Measurements from ENCODE around the gene RAPGEF1. TPM values are rescaled to one million over a fixed set of nuclear protein-coding genes. Genes with fewer than 3 reads are reported as not detected.

Gene RAPGEF1
- total and polyA plus RNA-seq, 2 experiments from 2014 or later = 9.9 to 82.8 TPM

DNA sequence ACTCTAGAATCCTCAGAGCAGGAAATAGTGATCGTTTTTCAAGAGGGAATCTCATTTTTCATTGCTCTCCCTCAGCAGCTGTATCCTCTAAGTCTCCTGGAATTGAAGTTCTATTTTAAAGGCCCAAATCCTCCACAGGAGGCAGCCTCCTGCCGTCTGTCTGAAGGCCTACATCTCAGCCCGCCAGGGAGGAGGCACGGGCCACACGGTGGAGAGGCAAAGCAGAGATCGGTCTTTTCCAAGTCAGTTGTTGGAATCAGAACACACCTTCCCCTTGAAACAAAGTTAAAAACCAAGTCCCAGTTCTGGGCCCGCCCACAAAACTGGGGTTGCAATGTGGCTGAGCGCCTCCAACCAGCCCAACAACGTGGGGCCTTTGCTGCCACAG, 68.7 kb downstream of the RAPGEF1 start:
- peaks cover 97% of the 10 kb centered on the region for H3K79me2 ChIP-seq (replicated peaks; ENCODE audit: insufficient read depth)

More for the DNA sequence above, 68.7 kb downstream of the RAPGEF1 start:
- Histone ChIP-seq H3K4me1 (ENCODE audit: insufficient read depth) (peaks cover 57% of the 10 kb centered on the region), H3K4me3 (no peak overlapping the region), H3K27me3 (ENCODE audit: insufficient read depth) (no peaks in the 10 kb centered on the region), H3K9me2 (ENCODE audit: insufficient read depth) (0 out of 2 replicates have a peak, but pooled peaks cover 4% of the 10 kb centered on the region), H3K27ac (ENCODE audit: low read depth) (peak overlapping the region; percentile 45), H3K4me2 (peak overlapping the region; percentile 60; the same call in 1 of the 2 replicates), H3K36me3 (ENCODE audit: insufficient read depth) (no peaks in the 10 kb centered on the region), H3F3A (replicated peaks; ENCODE audit: low read depth) (no peaks in the 10 kb centered on the region), H2AFZ (no peak overlapping the region), H4K20me1 (replicated peaks; ENCODE audit: insufficient read depth) (no peaks in the 10 kb centered on the region)
- TF ChIP-seq, protein P1, sequence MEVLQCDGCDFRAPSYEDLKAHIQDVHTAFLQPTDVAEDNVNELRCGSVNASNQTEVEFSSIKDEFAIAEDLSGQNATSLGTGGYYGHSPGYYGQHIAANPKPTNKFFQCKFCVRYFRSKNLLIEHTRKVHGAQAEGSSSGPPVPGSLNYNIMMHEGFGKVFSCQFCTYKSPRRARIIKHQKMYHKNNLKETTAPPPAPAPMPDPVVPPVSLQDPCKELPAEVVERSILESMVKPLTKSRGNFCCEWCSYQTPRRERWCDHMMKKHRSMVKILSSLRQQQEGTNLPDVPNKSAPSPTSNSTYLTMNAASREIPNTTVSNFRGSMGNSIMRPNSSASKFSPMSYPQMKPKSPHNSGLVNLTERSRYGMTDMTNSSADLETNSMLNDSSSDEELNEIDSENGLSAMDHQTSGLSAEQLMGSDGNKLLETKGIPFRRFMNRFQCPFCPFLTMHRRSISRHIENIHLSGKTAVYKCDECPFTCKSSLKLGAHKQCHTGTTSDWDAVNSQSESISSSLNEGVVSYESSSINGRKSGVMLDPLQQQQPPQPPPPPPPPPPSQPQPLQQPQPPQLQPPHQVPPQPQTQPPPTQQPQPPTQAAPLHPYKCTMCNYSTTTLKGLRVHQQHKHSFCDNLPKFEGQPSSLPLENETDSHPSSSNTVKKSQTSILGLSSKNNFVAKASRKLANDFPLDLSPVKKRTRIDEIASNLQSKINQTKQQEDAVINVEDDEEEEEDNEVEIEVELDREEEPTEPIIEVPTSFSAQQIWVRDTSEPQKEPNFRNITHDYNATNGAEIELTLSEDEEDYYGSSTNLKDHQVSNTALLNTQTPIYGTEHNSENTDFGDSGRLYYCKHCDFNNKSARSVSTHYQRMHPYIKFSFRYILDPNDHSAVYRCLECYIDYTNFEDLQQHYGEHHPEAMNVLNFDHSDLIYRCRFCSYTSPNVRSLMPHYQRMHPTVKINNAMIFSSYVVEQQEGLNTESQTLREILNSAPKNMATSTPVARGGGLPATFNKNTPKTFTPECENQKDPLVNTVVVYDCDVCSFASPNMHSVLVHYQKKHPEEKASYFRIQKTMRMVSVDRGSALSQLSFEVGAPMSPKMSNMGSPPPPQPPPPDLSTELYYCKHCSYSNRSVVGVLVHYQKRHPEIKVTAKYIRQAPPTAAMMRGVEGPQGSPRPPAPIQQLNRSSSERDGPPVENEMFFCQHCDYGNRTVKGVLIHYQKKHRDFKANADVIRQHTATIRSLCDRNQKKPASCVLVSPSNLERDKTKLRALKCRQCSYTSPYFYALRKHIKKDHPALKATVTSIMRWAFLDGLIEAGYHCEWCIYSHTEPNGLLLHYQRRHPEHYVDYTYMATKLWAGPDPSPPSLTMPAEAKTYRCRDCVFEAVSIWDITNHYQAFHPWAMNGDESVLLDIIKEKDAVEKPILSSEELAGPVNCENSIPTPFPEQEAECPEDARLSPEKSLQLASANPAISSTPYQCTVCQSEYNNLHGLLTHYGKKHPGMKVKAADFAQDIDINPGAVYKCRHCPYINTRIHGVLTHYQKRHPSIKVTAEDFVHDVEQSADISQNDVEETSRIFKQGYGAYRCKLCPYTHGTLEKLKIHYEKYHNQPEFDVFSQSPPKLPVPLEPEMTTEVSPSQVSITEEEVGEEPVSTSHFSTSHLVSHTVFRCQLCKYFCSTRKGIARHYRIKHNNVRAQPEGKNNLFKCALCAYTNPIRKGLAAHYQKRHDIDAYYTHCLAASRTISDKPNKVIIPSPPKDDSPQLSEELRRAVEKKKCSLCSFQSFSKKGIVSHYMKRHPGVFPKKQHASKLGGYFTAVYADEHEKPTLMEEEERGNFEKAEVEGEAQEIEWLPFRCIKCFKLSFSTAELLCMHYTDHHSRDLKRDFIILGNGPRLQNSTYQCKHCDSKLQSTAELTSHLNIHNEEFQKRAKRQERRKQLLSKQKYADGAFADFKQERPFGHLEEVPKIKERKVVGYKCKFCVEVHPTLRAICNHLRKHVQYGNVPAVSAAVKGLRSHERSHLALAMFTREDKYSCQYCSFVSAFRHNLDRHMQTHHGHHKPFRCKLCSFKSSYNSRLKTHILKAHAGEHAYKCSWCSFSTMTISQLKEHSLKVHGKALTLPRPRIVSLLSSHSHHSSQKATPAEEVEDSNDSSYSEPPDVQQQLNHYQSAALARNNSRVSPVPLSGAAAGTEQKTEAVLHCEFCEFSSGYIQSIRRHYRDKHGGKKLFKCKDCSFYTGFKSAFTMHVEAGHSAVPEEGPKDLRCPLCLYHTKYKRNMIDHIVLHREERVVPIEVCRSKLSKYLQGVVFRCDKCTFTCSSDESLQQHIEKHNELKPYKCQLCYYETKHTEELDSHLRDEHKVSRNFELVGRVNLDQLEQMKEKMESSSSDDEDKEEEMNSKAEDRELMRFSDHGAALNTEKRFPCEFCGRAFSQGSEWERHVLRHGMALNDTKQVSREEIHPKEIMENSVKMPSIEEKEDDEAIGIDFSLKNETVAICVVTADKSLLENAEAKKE (CRISPR knock-in tag; IDR thresholded peaks at IDR 0.05) = no peak
- TF ChIP-seq, protein P2, sequence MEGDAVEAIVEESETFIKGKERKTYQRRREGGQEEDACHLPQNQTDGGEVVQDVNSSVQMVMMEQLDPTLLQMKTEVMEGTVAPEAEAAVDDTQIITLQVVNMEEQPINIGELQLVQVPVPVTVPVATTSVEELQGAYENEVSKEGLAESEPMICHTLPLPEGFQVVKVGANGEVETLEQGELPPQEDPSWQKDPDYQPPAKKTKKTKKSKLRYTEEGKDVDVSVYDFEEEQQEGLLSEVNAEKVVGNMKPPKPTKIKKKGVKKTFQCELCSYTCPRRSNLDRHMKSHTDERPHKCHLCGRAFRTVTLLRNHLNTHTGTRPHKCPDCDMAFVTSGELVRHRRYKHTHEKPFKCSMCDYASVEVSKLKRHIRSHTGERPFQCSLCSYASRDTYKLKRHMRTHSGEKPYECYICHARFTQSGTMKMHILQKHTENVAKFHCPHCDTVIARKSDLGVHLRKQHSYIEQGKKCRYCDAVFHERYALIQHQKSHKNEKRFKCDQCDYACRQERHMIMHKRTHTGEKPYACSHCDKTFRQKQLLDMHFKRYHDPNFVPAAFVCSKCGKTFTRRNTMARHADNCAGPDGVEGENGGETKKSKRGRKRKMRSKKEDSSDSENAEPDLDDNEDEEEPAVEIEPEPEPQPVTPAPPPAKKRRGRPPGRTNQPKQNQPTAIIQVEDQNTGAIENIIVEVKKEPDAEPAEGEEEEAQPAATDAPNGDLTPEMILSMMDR (conservative IDR thresholded peaks at IDR 0.05; ENCODE audit: low read depth in 2 of 2) = 0 out of 4 replicates have a peak, but pooled peaks have one; percentile 1 to 14
- peaks cover 11% of the 10 kb centered on the region for H3K27me3 Mint-ChIP-seq (ENCODE audit: insufficient read depth, low read depth, poor library complexity)
- 0 out of 3 replicates have a peak, but pooled peaks cover 2% of the 10 kb centered on the region for H3K36me3 Mint-ChIP-seq (ENCODE audit: low read depth)
- H3K27ac Mint-ChIP-seq = peak overlapping the region; percentile 16; the same call in 1 of the 2 replicates
- no peaks in the 10 kb centered on the region for H3K9me3 Mint-ChIP-seq
- ATAC-seq (peak; percentile 18), DNase-seq (ENCODE audit: low spot score) (no peak)
- H3K4me1 Mint-ChIP-seq = peaks cover 65% of the 10 kb centered on the region
- H3K4me3 Mint-ChIP-seq = no peak overlapping the region; the same call in 2 of the 3 replicates
